Spinal cord (tissue), 10 donors: Measurements from ENCODE around the gene SND1. TPM values are rescaled to one million over a fixed set of nuclear protein-coding genes. Genes with fewer than 3 reads are reported as not detected.

Source experiments
- DNase-seq, 6 donors: peaks; one replicate each; pipeline versions ENCODE4 v3.0.0 to v3.0.0-alpha.2; 2013 to 2015; ENCODE audit warnings: low spot score in 6 of 6, low read depth in 4 of 6
- H3K27ac ChIP-seq: one replicate; pipeline ENCODE4 v1.5.1; 2013; ENCODE audit warnings: low read depth, low read length, control low read depth
- H3K27me3 ChIP-seq: one replicate; pipeline ENCODE4 v1.6.1; 2013; ENCODE audit warnings: low read length; ENCODE audit not compliant: control insufficient read depth, insufficient read depth
- H3K36me3 ChIP-seq: one replicate; pipeline ENCODE4 v1.6.1; 2013; ENCODE audit warnings: low read length; ENCODE audit not compliant: control insufficient read depth, insufficient read depth
- H3K4me1 ChIP-seq: one replicate; pipeline ENCODE4 v1.6.1; 2013; ENCODE audit warnings: low read length; ENCODE audit not compliant: control insufficient read depth, insufficient read depth
- H3K4me3 ChIP-seq: one replicate; pipeline ENCODE4 v1.5.1; 2013; ENCODE audit warnings: low read depth, low read length, control low read depth
- H3K9me3 ChIP-seq: one replicate; pipeline ENCODE4 v1.6.1; 2013; ENCODE audit warnings: low read length; ENCODE audit not compliant: control insufficient read depth, insufficient read depth
- WGBS: methylation state at CpG from one replicate; pipeline ENCODE4 v1.1.5; 2013; ENCODE audit warnings: missing lambda C conversion rate; ENCODE audit not compliant: insufficient coverage; 5-methylcytosine and 5-hydroxymethylcytosine counted together
- polyA plus RNA-seq, 2 donors: library from polyadenylated mRNA; unstranded; fragments of 120-200 nt; gene quantifications; one replicate each; pipeline ENCODE4 v1.2.1, GENCODE V29; 2013; ENCODE audit not compliant: insufficient read length in 2 of 2
- total RNA-seq, 2 donors: library from RNA; depleted of rRNA in 1 of 2; stranded (reverse); fragments of 120-200 nt in 1 of 2; fragments of >200 nt in 1 of 2; gene quantifications; one replicate each; pipeline versions ENCODE4 v1.2.3 to v1.2.4, GENCODE V29; 2013 to 2014
- donor health status: healthy.

The SND1 gene
- total and polyA plus RNA-seq, 4 donors = 72.1 to 125 (median 91.3) TPM

DNA sequence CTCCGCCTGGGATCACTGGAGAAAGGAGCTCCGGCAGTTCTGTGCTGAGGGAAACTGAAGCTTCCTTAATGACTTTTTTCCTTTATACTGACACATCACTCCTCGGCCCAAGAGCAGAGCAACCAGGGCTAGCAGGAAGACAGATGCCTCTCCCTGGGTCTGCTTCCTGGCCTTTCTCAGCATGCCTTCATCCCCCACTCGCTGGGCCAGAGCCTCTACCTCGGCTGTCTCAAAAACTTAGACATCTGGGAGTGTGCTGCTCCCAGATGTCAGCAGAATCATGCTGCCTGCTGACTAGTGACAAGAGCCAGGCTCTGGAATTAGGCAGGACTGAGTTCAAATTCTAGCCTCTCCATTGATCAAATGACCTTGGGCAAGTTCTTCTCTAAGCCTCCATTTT, 403.6 kb downstream of the SND1 start:
- DNase-seq = peak in 1 of 6 donors; percentile 55
- Histone ChIP-seq H3K4me3 (no peak overlapping the region), H3K36me3 (no peaks in the 10 kb centered on the region), H3K9me3 (no peaks in the 10 kb centered on the region), H3K4me1 (peaks cover 35% of the 10 kb centered on the region), H3K27ac (no peak overlapping the region), H3K27me3 (no peaks in the 10 kb centered on the region)
- 40% methylated on average over 5 of the region's 5 CpGs for WGBS

DNA sequence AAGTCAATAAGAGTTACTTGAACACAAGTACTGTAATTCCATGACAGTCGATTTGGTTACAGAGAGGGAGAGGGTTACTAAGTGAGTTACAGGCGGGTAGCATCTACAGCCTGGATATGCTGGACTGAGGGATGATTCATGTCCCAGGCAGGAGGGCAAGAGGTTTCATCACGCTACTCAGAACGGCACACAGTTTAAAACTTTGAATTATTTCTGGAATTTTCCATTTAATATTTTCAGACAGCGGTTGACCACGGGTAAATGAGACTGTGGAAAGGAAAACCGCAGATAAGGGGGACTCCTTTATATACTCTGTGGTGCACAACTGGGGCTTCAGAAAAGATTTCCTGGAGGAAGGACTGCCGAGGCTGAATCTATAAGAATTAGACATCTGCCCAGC, 404.9 kb downstream of the SND1 start:
- 85% methylated on average over 4 of the region's 8 CpGs for WGBS
- Histone ChIP-seq H3K4me3 (no peak overlapping the region), H3K4me1 (peaks cover 37% of the 10 kb centered on the region), H3K27me3 (no peaks in the 10 kb centered on the region), H3K9me3 (no peaks in the 10 kb centered on the region), H3K27ac (no peak overlapping the region), H3K36me3 (no peaks in the 10 kb centered on the region)
- DNase-seq = no peak

DNA sequence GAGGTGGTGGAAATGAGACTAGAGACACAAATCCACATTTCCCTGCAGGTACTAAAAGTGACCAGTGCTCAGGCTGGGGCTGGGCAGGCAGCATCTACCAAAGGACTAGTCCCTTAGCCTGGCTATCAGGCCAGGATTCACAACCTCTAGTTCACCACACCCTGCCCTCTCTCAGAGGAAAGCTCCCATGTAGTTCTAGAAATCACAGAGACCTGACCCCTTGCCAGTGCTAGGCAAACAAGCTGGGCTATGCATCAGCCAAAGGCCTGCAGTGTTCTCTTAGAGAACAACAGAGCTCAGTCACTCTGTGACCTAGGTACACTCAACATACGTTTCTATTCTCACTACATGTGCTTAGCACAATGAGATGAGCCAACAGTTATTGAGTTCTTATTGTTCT, 405.9 kb downstream of the SND1 start:
- peaks cover 30% of the 10 kb centered on the region for H3K4me1 ChIP-seq
- H3K36me3 ChIP-seq = no peaks in the 10 kb centered on the region
- H3K27ac ChIP-seq = no peak overlapping the region
- no CpG with 5 or more reads among the region's 1 CpG for WGBS
- no peaks in the 10 kb centered on the region for H3K9me3 ChIP-seq
- H3K4me3 ChIP-seq = no peak overlapping the region
- DNase-seq = no peak
- no peaks in the 10 kb centered on the region for H3K27me3 ChIP-seq

DNA sequence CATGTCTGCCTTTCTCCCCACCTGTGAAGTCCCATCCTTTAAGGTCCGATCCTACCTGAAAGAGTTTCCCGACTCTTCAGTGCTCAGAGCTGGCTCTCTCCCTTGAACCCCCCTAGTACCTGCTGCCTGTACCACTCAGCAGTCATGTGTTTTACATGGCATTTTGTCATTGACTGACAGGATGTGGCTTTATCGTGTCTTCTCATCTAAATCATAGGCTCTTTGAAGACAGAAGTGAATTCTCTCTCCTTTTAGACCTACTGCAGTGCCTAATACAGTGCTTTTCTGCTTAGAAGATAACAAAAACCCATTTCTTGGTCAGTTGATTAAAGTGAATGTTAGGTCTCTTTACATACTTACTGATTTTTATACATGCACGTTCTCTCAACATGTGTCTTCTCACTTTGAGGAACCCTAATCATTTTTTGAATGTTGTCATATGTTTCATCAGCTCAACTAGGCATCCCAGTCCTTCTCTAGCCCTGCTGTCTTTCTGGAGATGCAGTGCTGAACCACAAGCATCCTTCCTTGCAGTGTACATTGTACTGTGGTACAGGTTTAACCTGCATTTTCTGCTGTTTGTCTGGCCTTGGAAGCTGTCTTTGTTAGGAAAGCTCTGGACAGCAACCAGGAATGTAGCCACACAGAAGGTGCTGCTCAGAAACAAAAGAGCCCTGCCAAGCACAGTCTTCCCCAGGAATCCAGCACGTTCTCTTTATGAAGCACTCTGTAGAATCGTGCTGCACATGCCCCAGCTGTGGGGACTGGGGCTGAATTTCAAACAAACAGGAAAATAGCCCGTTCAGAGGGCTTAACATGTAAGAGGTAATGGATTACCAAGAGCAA, 407.4 kb downstream of the SND1 start:
- 31% methylated on average over 4 of the region's 7 CpGs for WGBS
- Histone ChIP-seq H3K4me1 (peaks cover 21% of the 10 kb centered on the region), H3K36me3 (no peaks in the 10 kb centered on the region), H3K27me3 (no peaks in the 10 kb centered on the region), H3K4me3 (no peak overlapping the region), H3K27ac (no peak overlapping the region), H3K9me3 (no peaks in the 10 kb centered on the region)
- peak in 1 of 6 donors; percentile 46 for DNase-seq

DNA sequence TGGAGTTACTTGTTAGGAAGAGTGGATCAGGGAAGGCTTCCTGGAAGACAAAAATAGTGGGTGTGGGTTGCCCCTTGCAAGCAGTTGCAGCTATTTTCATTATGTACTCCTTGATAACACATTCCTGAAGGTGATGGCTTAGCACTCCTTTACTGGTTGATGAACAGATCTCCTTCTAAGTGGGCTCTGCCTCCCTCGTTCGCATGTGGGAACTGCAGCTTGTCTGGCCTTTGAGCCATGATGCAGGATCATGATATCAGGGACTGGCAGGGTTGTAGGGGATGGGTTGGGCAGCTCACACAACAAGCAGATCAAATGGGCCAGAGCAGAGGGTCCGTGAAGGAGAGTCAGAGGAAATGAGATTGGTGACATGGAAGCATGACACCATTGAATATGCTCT, 408.0 kb downstream of the SND1 start:
- peak in 1 of 6 donors; percentile 74 for DNase-seq
- no peaks in the 10 kb centered on the region for H3K36me3 ChIP-seq
- peaks cover 18% of the 10 kb centered on the region for H3K4me1 ChIP-seq
- WGBS = 42% methylated on average over 2 of the region's 3 CpGs
- H3K4me3 ChIP-seq = no peak overlapping the region
- no peaks in the 10 kb centered on the region for H3K9me3 ChIP-seq
- H3K27ac ChIP-seq = no peak overlapping the region
- H3K27me3 ChIP-seq = no peaks in the 10 kb centered on the region

DNA sequence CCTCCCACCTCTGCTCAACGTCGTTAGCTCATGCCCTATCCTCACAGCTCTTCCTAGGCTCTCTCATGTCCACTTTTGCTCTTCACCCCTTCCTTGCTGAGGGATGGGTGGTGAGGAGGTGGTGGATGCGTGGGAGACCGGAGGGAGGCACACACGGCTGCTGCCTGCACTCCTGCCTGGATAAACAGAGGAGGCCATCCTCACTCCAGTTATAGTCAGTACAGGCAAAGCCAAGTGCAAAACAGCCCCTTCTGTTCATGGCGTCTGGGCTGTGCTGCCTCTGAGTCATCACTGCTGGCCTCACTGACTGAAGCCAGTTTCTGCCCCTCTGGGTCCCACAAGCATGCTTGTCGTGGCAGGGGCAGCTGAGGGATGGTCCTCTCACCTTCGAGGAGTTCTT, 411.1 kb downstream of the SND1 start:
- H3K27me3 ChIP-seq = no peaks in the 10 kb centered on the region
- H3K27ac ChIP-seq = no peak overlapping the region
- H3K4me3 ChIP-seq = no peak overlapping the region
- H3K4me1 ChIP-seq = peaks cover 34% of the 10 kb centered on the region
- H3K9me3 ChIP-seq = no peaks in the 10 kb centered on the region
- no peaks in the 10 kb centered on the region for H3K36me3 ChIP-seq
- 93% methylated on average over 3 of the region's 8 CpGs for WGBS
- no peak for DNase-seq

DNA sequence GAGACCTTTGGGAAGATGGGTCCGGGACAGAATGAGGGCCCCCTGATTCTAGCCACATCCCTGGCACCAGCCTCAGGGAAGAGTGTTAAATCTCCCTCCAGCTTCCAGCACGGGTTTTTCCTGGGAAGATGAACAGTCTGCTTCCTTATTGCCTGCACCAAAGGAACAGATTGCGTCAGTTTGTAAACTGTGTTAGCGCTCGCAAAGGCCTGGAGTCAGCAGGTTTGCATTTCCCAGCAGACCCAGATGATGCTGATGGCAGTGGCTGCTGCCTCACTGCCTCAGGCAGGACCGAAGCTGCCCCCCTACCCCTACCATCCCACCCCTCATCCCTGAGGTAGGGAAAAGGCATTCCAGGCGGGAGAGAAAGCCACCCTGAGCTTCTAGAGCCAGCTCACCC, 413.9 kb downstream of the SND1 start:
- no peaks in the 10 kb centered on the region for H3K27me3 ChIP-seq
- H3K36me3 ChIP-seq = no peaks in the 10 kb centered on the region
- peaks cover 37% of the 10 kb centered on the region for H3K4me1 ChIP-seq
- no peaks in the 10 kb centered on the region for H3K9me3 ChIP-seq
- WGBS = 57% methylated on average over 6 of the region's 7 CpGs
- no peak overlapping the region for H3K4me3 ChIP-seq
- peak in 2 of 6 donors; percentile 78 to 88 for DNase-seq
- no peak overlapping the region for H3K27ac ChIP-seq

DNA sequence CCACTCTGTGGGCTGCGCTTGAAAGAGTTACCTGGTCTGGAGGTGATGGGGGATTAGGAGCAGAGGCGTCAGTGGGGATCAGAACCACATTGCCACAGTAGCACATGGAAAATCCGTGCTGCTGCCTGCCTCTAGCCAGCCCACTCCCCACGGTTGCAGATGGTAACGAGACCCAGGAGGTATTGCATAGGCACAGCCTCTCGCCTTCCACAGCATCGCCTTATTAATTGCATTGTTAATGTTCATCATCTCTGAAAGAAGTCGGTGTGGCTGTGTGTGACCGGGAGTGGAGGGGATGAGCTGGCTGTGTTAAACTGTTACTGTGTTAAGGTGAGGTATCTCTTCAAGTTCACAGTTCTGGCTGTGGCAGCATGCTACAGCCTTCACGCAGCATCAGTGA, 414.4 kb downstream of the SND1 start:
- Histone ChIP-seq H3K27me3 (no peaks in the 10 kb centered on the region), H3K27ac (no peak overlapping the region), H3K4me1 (peaks cover 37% of the 10 kb centered on the region), H3K9me3 (no peaks in the 10 kb centered on the region), H3K36me3 (no peaks in the 10 kb centered on the region), H3K4me3 (no peak overlapping the region)
- 62% methylated on average over 9 of the region's 10 CpGs for WGBS
- peak in 1 of 6 donors; percentile 68 for DNase-seq

DNA sequence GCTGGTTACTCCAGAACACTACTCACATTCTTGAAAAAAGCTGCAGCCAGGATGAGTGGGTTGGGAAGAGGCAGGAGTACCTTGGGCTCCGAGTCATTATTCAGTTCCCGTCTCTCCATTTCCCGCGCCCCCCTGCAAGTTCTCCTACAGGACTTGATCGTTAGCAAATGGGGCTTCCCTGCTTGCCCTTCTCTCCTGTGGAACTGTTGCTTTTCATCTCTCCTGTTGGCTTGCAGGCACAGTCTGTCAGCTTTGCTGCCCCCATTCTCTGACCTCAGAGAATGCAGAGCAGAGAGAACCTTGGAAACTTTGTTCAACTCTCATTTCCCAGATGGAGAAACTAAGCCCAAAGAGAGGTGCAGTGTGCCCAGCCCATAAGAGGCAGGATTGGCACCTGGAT, 414.9 kb downstream of the SND1 start:
- H3K27ac ChIP-seq = no peak overlapping the region
- H3K36me3 ChIP-seq = no peaks in the 10 kb centered on the region
- H3K4me1 ChIP-seq = peaks cover 34% of the 10 kb centered on the region
- H3K27me3 ChIP-seq = no peaks in the 10 kb centered on the region
- H3K4me3 ChIP-seq = no peak overlapping the region
- 35% methylated on average over 5 of the region's 5 CpGs for WGBS
- no peaks in the 10 kb centered on the region for H3K9me3 ChIP-seq
- no peak for DNase-seq

DNA sequence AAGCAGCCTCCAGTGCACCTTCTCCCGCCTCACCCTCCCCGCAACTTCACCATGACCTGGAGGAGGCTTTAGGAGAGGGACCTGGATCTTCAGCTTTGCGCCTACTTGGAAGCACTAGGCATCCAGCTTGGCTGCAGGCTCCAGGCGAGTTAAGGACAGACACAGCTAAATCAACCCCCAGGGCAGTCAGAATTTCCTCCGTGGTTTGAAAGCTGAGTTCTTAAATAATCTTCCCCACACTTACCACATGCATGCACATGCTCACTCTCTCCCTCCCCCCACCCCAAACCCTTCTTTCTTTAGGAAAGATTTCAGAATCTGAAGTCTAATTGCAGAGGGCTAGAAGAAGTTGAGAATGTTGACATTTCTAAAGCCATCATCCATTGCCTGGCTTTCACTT, 416.0 kb downstream of the SND1 start:
- Histone ChIP-seq H3K36me3 (no peaks in the 10 kb centered on the region), H3K4me1 (peaks cover 37% of the 10 kb centered on the region), H3K4me3 (no peak overlapping the region), H3K27me3 (no peaks in the 10 kb centered on the region), H3K9me3 (no peaks in the 10 kb centered on the region), H3K27ac (no peak overlapping the region)
- WGBS = 84% methylated on average over 4 of the region's 5 CpGs
- no peak for DNase-seq
